ENCODE results near the gene HOXB3.

DNA sequence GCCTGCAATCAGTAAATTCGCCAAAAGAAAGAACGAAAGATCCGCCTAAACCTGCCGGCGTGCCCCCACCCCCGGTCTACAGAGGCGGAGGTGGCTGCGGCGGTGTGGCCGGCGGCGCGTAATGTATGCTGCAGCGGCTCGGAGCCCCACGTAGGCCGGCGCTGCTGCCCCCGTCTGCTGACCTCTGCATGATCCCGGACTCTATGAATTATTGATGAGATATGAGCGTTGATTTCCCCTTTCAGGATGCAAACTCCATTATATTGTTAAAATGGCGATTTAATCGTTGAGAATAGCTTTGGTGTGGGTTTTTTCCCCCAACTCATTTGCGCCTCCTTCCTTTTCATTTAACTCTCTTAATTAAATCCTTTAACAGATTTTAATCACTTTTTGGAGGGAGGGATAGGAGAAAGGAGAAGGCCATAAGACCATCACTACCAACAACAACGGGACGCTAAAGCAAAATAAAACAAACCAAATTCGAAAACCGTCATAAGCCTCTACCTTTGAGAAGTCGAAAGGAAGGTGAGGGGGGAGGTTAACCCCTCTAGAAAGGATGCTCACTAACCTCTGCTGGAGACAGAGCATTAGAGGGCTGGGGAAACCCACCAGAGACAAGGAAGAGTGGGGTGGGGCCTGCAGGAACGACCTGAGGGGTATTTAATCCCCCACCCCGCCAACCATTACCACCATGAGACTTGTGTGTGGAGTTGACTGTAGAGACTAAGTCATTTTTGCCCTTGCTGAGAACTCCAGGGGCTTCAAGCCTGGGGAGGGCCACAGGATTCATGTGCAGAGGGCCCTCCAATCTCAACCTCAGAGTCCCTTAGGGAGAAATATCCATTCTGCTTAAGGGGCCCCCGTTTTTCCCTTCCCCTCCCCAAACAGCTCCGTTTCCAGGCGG, 3.4 kb downstream of the HOXB3 start:
- no peak for TF ChIP-seq POLR2AphosphoS5 (IDR thresholded peaks at IDR 0.05; ENCODE audit: borderline replicate concordance, low read depth, low read length)
- TF ChIP-seq EZH2 (IDR thresholded peaks at IDR 0.05): no peak
- no peak for TF ChIP-seq FOXP2 (optimal IDR thresholded peaks at IDR 0.05; ENCODE audit: control extremely low read depth, extremely low read length, insufficient read depth)

All from SK-N-MC (cell line).